ENCODE results near the gene LGI1.
A peak's percentile ranks its signal among the peaks of the same experiment; 100 is the strongest.

Gene LGI1

DNA sequence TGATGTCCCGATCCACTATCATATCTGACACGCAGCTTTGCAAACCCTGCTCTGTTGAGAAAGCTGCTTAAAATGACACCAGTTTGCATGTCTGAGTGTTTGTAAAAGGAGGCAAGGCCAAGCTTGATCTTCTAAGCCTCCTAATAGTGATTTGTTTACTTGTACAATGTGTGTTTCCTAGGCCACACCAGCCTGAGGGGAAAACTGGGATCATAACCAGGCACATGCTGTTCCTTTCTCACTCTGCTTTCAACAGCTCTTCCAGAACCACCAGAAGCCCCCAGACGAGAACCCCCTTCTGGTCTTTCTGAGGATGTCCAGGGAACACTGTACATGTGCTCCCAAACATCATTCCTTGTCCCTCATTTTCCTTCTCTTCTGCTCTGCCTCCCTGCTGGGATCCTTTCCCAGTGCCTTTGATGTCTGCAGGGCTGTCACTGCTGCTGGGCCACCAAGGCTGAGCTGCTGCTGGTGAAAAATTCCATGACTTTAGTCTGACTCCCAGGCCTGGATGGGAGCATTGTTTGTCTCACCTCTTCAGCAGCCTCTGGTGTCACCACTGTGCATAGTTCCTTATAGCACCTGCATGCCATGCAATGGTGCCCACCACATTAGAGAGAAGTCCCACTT, 4.0 kb upstream of the LGI1 start:
- peaks cover 3 to 18% (median 10%) of the 10 kb centered on the region in 5 donors for H3K27me3 ChIP-seq (ENCODE audit: control insufficient read depth in 5 of 5, insufficient read depth in 4 of 5, low read length in 5 of 5)
- no peaks in the 10 kb centered on the region for H3K36me3 ChIP-seq (ENCODE audit: control insufficient read depth in 5 of 5, insufficient read depth in 5 of 5, low read length in 5 of 5)
- no peaks in the 10 kb centered on the region for H3K9me3 ChIP-seq (ENCODE audit: control insufficient read depth in 5 of 5, low read length in 5 of 5)
- H3K4me3 ChIP-seq (ENCODE audit: low read depth in 1 of 5, low read length in 5 of 5): no peak overlapping the region
- no peak overlapping the region for H3K9ac ChIP-seq (ENCODE audit: low read length in 5 of 5)
- H3K4me1 ChIP-seq (ENCODE audit: control insufficient read depth in 5 of 5, insufficient read depth in 5 of 5, low read length in 5 of 5): peaks cover 2 to 17% (median 17%) of the 10 kb centered on the region in 5 donors
- H3K27ac ChIP-seq (ENCODE audit: low read depth, low read length): no peak overlapping the region

DNA sequence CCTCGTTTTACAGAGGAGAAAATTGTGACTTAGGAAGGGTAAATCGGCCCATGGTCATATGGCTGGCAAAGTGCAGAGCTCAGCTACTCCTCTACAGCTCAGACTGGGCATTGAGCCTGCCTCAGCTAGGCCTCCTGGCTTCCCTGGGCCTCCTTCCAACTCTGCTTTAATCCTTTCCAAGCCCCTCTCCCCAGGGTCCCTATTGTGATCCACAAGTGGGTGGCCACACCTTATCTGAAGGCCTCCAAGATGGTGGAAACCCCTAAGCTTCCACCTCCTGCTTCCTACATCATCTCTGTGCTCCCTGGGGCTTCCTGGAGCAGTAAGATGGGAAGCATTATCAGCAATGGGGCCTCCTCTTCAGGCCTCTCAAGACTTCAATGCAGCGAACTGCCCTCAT, 3.0 kb upstream of the LGI1 start:
- H3K27ac ChIP-seq (ENCODE audit: low read depth, low read length): no peak overlapping the region

DNA sequence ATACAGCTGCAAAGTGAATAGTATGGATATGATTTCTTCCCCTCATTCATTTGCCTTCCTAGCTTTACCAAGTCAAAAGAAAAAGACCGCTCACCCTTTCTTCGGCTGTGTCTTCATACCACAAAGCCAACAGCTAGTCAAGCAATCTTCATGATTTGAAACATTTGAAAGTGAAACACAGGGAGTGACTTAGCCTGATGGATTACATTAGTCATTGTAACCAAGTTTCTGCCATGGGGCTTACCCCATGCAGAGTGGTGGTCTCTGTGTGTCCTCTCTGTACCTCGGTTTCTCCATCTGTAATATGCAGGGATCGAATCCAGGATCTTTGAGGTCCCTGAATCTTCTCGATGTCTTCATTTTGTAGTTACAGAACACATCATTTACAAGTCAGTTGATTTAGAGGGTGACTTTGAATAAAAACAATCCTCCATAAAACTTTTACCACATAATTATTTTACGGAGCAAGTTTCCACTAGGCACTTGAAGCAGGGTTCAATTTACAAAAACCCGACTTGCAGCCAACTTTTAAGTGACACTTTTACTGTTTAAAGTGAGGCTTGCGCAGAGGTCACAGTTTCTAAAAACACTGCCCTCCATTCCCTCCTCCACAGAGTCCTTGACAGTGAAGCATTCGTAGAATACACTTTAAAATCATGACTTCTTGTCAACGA, 2.2 kb upstream of the LGI1 start:
- Histone ChIP-seq H3K4me1 (ENCODE audit: control insufficient read depth in 5 of 5, insufficient read depth in 5 of 5, low read length in 5 of 5) (peaks cover 2 to 13% (median 12%) of the 10 kb centered on the region in 5 donors), H3K27me3 (ENCODE audit: control insufficient read depth in 5 of 5, insufficient read depth in 4 of 5, low read length in 5 of 5) (peaks cover 8 to 19% (median 13%) of the 10 kb centered on the region in 5 donors), H3K9me3 (ENCODE audit: control insufficient read depth in 5 of 5, low read length in 5 of 5) (no peaks in the 10 kb centered on the region), H3K9ac (ENCODE audit: low read length in 5 of 5) (no peak overlapping the region), H3K27ac (ENCODE audit: low read depth, low read length) (no peak overlapping the region), H3K36me3 (ENCODE audit: control insufficient read depth in 5 of 5, insufficient read depth in 5 of 5, low read length in 5 of 5) (no peaks in the 10 kb centered on the region), H3K4me3 (ENCODE audit: low read depth in 1 of 5, low read length in 5 of 5) (no peak overlapping the region)

More for the DNA sequence above, 3.0 kb upstream of the LGI1 start:
- peaks cover 8 to 18% (median 12%) of the 10 kb centered on the region in 5 donors for H3K27me3 ChIP-seq (ENCODE audit: control insufficient read depth in 5 of 5, insufficient read depth in 4 of 5, low read length in 5 of 5)
- H3K4me1 ChIP-seq (ENCODE audit: control insufficient read depth in 5 of 5, insufficient read depth in 5 of 5, low read length in 5 of 5): peaks cover 2 to 13% (median 12%) of the 10 kb centered on the region in 5 donors
- H3K4me3 ChIP-seq (ENCODE audit: low read depth in 1 of 5, low read length in 5 of 5): no peak overlapping the region
- no peaks in the 10 kb centered on the region for H3K9me3 ChIP-seq (ENCODE audit: control insufficient read depth in 5 of 5, low read length in 5 of 5)
- H3K36me3 ChIP-seq (ENCODE audit: control insufficient read depth in 5 of 5, insufficient read depth in 5 of 5, low read length in 5 of 5): no peaks in the 10 kb centered on the region
- H3K9ac ChIP-seq (ENCODE audit: low read length in 5 of 5): no peak overlapping the region

DNA sequence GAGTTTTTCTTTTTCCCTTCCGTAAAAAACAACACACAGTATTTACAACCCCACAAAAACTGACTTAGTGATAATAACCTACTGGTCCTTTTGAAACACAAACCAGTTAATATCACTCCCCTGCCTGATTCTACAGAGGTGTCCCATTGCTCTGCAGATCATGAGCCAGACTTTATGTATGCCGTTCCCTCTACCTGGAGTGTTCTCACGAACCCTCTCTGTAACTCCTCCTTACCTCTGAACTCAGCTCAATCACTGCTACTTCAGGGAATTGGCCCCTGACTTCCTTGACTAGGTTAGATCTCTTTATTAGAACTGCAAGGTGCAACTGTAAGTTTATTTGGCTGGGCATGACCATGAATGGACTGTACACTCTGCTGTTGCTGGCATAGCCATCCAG, 1.6 kb upstream of the LGI1 start:
- no peaks in the 10 kb centered on the region for H3K9me3 ChIP-seq (ENCODE audit: control insufficient read depth in 5 of 5, low read length in 5 of 5)

DNA sequence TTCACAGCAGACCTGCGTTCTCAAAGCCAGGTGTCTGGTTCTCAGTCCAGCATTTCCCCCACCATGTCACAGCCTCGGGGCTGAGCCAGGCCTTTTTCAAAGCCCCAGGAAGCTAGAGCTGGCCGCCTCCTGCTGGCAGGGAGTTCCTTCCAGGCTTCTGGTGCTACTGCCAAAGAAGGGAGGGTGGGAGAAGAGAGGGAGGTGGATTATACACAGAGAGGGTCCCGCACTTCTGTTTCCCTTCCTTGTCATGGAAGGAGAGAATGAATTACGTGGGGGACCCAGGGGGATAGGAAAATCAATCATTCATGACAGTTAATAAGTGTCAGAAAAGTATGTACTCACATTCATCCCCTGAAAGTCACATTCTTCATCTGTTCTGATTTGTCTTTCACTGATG, 600 bp upstream of the LGI1 start:
- peaks cover 0 to 8% (median 7%) of the 10 kb centered on the region in 5 donors for H3K4me1 ChIP-seq (ENCODE audit: control insufficient read depth in 5 of 5, insufficient read depth in 5 of 5, low read length in 5 of 5)
- peaks cover 8 to 25% (median 15%) of the 10 kb centered on the region in 5 donors for H3K27me3 ChIP-seq (ENCODE audit: control insufficient read depth in 5 of 5, insufficient read depth in 4 of 5, low read length in 5 of 5)
- no peak overlapping the region for H3K9ac ChIP-seq (ENCODE audit: low read length in 5 of 5)
- H3K4me3 ChIP-seq (ENCODE audit: low read depth in 1 of 5, low read length in 5 of 5): no peak overlapping the region
- H3K9me3 ChIP-seq (ENCODE audit: control insufficient read depth in 5 of 5, low read length in 5 of 5): no peaks in the 10 kb centered on the region
- no peak overlapping the region for H3K27ac ChIP-seq (ENCODE audit: low read depth, low read length)
- no peaks in the 10 kb centered on the region for H3K36me3 ChIP-seq (ENCODE audit: control insufficient read depth in 5 of 5, insufficient read depth in 5 of 5, low read length in 5 of 5)

More for the DNA sequence above, 1.6 kb upstream of the LGI1 start:
- no peak overlapping the region for H3K9ac ChIP-seq (ENCODE audit: low read length in 5 of 5)
- H3K4me3 ChIP-seq (ENCODE audit: low read depth in 1 of 5, low read length in 5 of 5): no peak overlapping the region
- no peaks in the 10 kb centered on the region for H3K36me3 ChIP-seq (ENCODE audit: control insufficient read depth in 5 of 5, insufficient read depth in 5 of 5, low read length in 5 of 5)
- no peak overlapping the region for H3K27ac ChIP-seq (ENCODE audit: low read depth, low read length)
- H3K4me1 ChIP-seq (ENCODE audit: control insufficient read depth in 5 of 5, insufficient read depth in 5 of 5, low read length in 5 of 5): peaks cover 2 to 13% (median 12%) of the 10 kb centered on the region in 5 donors
- peaks cover 8 to 24% (median 15%) of the 10 kb centered on the region in 5 donors for H3K27me3 ChIP-seq (ENCODE audit: control insufficient read depth in 5 of 5, insufficient read depth in 4 of 5, low read length in 5 of 5)

DNA sequence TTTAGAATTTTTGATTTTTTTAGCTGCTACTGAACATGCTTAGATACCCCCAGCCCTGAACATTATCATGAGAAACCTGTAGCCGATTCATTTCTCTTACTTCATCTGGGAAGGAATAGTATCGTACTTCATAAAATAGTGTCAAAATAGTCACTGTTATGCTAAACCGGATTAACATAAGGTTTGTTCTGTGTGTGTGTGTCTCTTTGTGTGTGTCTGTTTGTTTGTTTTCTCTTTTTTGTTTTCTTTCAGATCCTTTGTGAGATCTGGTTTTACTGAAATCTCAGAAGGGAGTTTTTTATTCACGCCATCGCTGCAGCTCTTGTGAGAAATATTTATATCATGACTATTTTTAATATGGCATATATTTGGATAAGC, 761 bp downstream of the LGI1 start:
- Histone ChIP-seq H3K27ac (ENCODE audit: low read depth, low read length) (no peak overlapping the region), H3K4me1 (ENCODE audit: control insufficient read depth in 5 of 5, insufficient read depth in 5 of 5, low read length in 5 of 5) (peaks cover 0 to 8% (median 7%) of the 10 kb centered on the region in 5 donors), H3K36me3 (ENCODE audit: control insufficient read depth in 5 of 5, insufficient read depth in 5 of 5, low read length in 5 of 5) (no peaks in the 10 kb centered on the region), H3K9me3 (ENCODE audit: control insufficient read depth in 5 of 5, low read length in 5 of 5) (no peaks in the 10 kb centered on the region), H3K4me3 (ENCODE audit: low read depth in 1 of 5, low read length in 5 of 5) (peak overlapping the region in 1 of 5 donors; percentile 6), H3K9ac (ENCODE audit: low read length in 5 of 5) (no peak overlapping the region), H3K27me3 (ENCODE audit: control insufficient read depth in 5 of 5, insufficient read depth in 4 of 5, low read length in 5 of 5) (peaks cover 8 to 25% (median 15%) of the 10 kb centered on the region in 5 donors)

DNA sequence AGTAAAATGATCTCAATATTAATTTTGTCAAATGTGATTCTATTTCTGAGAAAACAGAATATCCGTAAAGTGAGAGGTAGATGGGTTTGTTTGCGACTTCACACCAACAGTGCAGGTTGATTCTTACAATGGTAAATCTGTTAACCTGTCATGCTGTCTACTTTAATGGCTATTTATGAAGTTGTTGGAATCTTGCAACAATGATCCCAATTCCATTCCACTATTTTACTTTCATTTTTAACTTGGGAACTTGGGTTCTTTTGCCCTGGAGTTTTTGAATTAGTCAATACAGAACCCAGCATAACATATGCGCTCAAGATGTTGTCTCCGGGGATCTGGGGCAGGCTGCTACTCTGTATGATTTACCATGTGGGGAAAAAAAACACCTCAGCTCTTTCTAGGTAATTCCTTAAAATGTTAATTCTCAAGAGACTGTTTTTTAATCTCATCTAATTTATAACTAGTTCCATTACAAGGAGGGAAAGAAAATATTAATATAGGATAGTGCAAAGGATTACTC, 1.2 kb downstream of the LGI1 start:
- Histone ChIP-seq H3K4me1 (ENCODE audit: control insufficient read depth in 5 of 5, insufficient read depth in 5 of 5, low read length in 5 of 5) (peaks cover 0 to 8% (median 7%) of the 10 kb centered on the region in 5 donors), H3K4me3 (ENCODE audit: low read depth in 1 of 5, low read length in 5 of 5) (no peak overlapping the region), H3K36me3 (ENCODE audit: control insufficient read depth in 5 of 5, insufficient read depth in 5 of 5, low read length in 5 of 5) (no peaks in the 10 kb centered on the region), H3K27me3 (ENCODE audit: control insufficient read depth in 5 of 5, insufficient read depth in 4 of 5, low read length in 5 of 5) (peaks cover 8 to 25% (median 15%) of the 10 kb centered on the region in 5 donors), H3K9me3 (ENCODE audit: control insufficient read depth in 5 of 5, low read length in 5 of 5) (no peaks in the 10 kb centered on the region), H3K9ac (ENCODE audit: low read length in 5 of 5) (no peak overlapping the region), H3K27ac (ENCODE audit: low read depth, low read length) (no peak overlapping the region)

DNA sequence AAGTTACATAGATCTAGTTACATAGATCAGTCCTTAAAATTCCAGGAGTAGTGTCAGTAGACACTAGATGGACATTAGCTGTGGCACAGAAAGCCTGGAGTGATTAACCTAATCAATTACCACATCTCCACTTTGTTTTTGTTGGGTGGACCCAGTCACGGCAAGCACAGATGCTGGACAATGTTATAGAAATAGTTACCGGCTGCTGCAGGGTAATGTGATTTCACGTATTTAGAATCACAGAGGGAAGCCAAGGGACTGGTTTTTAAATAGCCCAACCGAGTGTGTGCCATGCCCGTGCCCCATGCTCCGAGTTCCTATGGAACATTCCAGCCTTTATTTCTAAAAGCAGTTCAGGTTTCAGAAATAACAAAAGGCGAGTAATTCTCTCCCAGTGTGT, 2.8 kb downstream of the LGI1 start:
- Histone ChIP-seq H3K4me1 (ENCODE audit: control insufficient read depth in 5 of 5, insufficient read depth in 5 of 5, low read length in 5 of 5) (peaks cover 0 to 8% (median 7%) of the 10 kb centered on the region in 5 donors), H3K9me3 (ENCODE audit: control insufficient read depth in 5 of 5, low read length in 5 of 5) (no peaks in the 10 kb centered on the region), H3K27ac (ENCODE audit: low read depth, low read length) (no peak overlapping the region), H3K9ac (ENCODE audit: low read length in 5 of 5) (no peak overlapping the region), H3K27me3 (ENCODE audit: control insufficient read depth in 5 of 5, insufficient read depth in 4 of 5, low read length in 5 of 5) (peaks cover 8 to 25% (median 15%) of the 10 kb centered on the region in 5 donors), H3K4me3 (ENCODE audit: low read depth in 1 of 5, low read length in 5 of 5) (no peak overlapping the region), H3K36me3 (ENCODE audit: control insufficient read depth in 5 of 5, insufficient read depth in 5 of 5, low read length in 5 of 5) (no peaks in the 10 kb centered on the region)

DNA sequence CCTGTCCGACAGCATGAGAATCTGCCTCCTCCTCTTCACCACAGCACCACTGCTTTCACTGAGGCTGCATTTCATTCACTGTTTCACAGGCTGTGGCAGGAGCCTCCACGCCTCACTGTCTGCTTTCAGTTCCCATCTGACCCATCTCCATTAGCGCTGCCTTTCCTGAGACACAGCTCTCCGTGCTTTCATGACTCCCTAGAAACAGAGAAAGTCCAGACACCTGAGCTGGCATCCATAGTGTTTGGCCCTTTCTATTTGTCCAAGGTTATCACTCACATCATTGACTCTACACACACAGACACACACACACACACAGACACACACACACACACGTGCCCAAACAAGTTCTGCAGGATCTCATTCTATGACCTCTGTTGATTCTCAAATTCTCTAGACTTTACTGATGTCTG, 5.2 kb downstream of the LGI1 start:
- no peak overlapping the region for H3K27ac ChIP-seq (ENCODE audit: low read depth, low read length)
- no peaks in the 10 kb centered on the region for H3K9me3 ChIP-seq (ENCODE audit: control insufficient read depth in 5 of 5, low read length in 5 of 5)
- peaks cover 0 to 5% (median 4%) of the 10 kb centered on the region in 5 donors for H3K4me1 ChIP-seq (ENCODE audit: control insufficient read depth in 5 of 5, insufficient read depth in 5 of 5, low read length in 5 of 5)
- no peak overlapping the region for H3K9ac ChIP-seq (ENCODE audit: low read length in 5 of 5)
- peaks cover 5 to 11% (median 6%) of the 10 kb centered on the region in 5 donors for H3K27me3 ChIP-seq (ENCODE audit: control insufficient read depth in 5 of 5, insufficient read depth in 4 of 5, low read length in 5 of 5)
- H3K4me3 ChIP-seq (ENCODE audit: low read depth in 1 of 5, low read length in 5 of 5): no peak overlapping the region
- no peaks in the 10 kb centered on the region for H3K36me3 ChIP-seq (ENCODE audit: control insufficient read depth in 5 of 5, insufficient read depth in 5 of 5, low read length in 5 of 5)

DNA sequence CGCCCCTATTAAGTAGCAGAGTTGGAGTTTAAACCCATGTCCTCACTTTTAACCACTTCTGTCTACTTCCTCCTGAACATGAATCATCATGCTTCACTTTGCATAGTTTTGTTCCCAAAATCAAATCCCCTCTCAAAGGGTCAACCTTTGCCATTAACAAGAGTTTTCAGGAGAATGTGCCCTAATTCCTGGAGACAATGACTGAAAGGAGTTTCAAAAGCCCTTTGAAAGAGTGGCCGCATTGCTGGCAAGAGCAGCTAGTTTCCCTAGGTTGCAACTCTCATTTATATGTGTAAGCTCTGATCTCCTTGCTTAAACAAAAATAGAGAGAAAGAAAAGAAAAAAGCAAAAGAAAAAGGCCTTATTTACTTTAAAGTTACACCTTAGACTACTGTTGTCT, 9.2 kb downstream of the LGI1 start:
- H3K27me3 ChIP-seq (ENCODE audit: control insufficient read depth in 5 of 5, insufficient read depth in 4 of 5, low read length in 5 of 5): peaks cover 0 to 2% (median 0%) of the 10 kb centered on the region in 5 donors
- H3K4me3 ChIP-seq (ENCODE audit: low read depth in 1 of 5, low read length in 5 of 5): no peak overlapping the region
- no peak overlapping the region for H3K27ac ChIP-seq (ENCODE audit: low read depth, low read length)
- no peak overlapping the region for H3K9ac ChIP-seq (ENCODE audit: low read length in 5 of 5)
- no peaks in the 10 kb centered on the region for H3K9me3 ChIP-seq (ENCODE audit: control insufficient read depth in 5 of 5, low read length in 5 of 5)
- H3K4me1 ChIP-seq (ENCODE audit: control insufficient read depth in 5 of 5, insufficient read depth in 5 of 5, low read length in 5 of 5): no peaks in the 10 kb centered on the region
- H3K36me3 ChIP-seq (ENCODE audit: control insufficient read depth in 5 of 5, insufficient read depth in 5 of 5, low read length in 5 of 5): no peaks in the 10 kb centered on the region

All from subcutaneous abdominal adipose tissue (tissue), 5 donors.